HG03558 (cell line): Measurements from ENCODE around the gene ADAMTS18.

Source experiments
- ATAC-seq: cut with Tn5 transposase; IDR thresholded peaks from one replicate; pipeline ENCODE4 v1.9.1; 2021; ENCODE audit warnings: moderate number of reproducible peaks; ENCODE audit not compliant: unreplicated experiment; ENCODE audit errors: extremely low read depth

Gene ADAMTS18

DNA sequence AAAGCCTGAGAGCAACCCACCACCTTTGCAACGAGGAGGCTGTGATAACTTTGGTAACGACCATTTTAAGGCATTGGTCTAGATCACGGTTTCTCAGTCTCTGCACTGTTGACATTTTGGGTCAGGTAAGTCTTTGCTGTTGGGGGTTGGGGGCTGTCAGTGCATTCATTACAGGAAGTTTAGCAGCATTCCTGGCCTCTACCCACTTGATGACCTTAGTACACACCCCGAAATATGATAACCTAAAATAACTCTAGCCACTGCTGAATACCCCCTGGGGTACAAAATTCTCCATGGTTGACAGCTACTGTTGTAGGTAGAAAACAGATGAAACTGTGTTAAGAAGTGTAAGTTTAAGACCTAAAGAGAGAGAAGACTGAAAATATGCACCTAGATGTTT is 36.3 kb downstream of the ADAMTS18 start:
- ATAC-seq = no peak

DNA sequence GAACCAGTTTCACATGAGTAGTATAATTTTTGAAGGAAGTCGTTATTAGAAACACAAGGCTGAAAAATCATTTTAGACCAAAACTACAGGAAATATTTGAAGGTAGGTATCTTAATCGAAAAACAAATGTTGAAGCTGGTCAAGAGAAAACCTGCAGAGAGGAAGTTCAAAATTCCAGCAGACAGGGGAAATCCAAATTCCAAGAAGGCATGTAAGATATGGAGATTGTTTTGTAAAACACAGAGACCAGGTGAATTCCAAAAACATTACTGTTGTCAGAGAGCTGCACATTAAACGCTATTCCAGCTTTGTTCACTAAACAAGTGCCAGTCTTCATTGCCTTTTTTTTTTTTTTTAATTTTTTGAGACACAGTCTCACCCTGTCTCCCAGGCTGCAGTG is 38.4 kb downstream of the ADAMTS18 start:
- ATAC-seq = no peak

GRCh38 chr16:77394699-77395098 is 40.1 kb downstream of the ADAMTS18 start:
- ATAC-seq = no peak

GRCh38 chr16:77393955-77394354 is 40.9 kb downstream of the ADAMTS18 start:
- ATAC-seq = no peak

DNA sequence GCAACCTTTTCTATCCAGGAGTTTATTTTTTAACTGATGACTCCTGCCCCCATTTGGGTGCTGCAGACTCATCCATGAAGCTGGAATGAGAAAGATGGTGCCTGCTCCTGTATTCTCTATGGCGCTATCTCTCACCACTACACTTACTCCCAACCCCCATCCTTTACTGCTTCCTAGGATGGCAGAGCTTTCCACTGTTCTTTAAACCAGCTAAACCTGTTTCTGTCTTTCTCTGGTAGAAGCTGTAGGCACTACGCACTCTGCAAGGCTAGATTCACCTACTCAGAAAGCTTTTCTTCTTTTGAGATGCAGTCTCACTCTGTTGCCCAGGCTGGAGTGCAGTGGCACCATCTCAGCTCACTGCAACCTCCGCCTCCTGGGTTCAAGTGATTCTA is 47.0 kb downstream of the ADAMTS18 start:
- no peak for ATAC-seq

DNA sequence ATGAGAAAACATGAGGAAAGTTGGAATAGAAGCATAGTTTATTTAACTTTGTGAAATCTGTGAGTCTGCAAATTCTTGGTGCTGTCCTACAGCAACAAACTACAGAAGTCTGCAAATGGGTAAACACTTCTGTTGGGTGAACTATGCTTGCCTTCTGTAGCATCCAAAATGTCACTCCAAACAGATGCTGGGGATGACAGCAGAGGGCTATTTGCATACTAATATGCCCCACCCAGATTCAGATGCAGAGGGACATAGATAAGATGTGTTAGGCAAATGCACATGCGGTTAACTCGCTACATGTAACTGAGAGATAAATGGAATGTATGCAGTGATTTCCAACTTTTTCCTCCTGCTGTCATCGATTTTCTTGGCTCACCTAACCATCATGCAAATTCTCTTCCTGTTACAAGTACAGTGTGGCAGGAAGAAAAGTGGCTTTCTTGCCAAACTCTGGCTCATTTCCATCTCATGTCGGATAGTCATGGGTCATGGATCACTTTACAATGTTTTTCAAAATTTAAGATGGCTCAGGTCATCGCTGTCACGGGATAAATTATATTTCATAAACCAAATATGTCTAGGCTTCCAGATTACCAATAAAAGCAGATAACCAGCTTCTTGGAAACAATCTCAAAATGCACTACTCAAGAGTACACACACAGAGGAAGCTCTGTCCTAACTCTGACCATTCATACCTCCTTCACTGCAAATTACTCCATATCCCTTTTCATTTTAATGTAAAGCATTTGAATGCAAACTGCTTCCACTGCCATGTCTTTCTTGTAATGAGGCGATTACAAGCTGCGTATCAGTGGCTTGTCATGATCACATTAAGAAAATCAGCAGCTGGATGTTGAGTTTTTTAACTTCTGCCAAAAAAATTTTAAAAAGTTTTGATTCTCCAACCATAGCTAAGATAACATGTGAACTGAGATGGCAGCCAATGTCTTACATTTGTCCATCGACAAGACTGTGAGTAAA is 47.7 kb downstream of the ADAMTS18 start:
- no peak for ATAC-seq

GRCh38 chr16:77385481-77385880 is 49.4 kb downstream of the ADAMTS18 start:
- no peak for ATAC-seq

DNA sequence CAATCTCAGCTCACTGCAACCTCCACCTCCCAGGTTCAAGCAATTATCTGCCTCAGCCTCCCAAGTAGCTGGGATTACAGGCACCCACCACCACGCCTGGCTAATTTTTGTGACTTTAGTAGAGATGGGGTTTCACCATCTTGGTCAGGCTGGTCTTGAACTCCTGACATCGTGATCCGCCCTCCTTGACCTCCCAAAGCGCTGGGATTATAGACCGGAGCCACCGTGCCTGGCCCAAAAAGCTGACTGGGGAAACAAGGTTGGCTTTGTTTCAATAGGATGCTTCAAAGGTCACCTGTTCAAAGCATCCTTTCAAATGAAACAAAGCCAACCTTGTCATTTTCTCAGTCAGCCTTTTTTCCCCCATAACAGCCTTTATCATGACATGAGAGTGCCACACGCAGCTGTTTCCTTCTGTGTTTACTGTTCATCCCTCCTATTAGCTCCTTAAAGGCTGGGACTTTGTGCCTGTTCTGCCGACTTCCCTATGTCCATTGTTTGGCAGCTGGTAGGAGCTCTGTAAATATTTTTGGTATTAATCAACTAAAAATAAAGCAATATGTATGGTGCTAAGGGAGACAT is 51.1 kb downstream of the ADAMTS18 start:
- no peak for ATAC-seq

- no peak for ATAC-seq
These were observed 58.5 kb downstream of the ADAMTS18 start for GRCh38 chr16:77376358-77376757.

- ATAC-seq = no peak
These were observed 59.4 kb downstream of the ADAMTS18 start for GRCh38 chr16:77375396-77375795.

DNA sequence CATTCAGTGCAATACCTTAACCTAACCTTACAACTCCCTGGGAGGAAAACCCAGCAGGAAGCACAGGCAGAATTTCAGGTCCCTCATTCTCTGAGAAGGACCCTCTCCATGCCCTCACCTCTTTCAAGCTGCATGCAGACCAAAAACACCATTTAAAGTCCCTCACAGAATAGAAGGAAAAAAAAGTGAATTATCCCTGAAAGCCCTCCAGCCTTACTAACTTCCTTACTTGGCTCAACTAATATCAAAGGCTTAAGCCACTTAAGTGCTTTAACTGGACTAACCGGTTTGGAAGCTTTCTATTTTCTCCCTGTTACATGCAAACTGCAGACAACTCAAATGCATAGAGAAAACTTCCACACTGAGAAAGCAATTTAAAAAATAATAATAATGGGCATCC is 60.5 kb downstream of the ADAMTS18 start:
- no peak for ATAC-seq

- ATAC-seq = no peak
These were observed 61.1 kb downstream of the ADAMTS18 start for GRCh38 chr16:77373726-77374125.

DNA sequence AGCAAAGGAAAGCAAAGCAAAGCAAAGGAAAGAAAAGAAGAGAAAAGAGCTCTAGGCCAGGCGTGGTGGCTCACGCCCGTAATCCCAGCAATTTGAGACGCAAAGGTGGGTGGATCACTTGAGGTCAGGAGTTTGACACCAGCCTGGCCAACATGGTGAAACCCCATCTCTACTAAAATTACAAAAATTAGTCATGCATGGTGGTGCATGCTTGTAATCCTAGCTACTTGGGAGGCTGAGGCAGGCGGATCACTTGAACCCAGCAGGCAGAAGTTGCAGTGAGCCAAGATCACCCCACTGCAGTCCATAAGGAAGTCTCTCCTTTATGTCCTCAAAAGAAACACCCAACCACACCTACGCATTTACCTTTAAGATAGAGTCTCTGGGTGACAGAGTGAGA is 70.1 kb downstream of the ADAMTS18 start:
- ATAC-seq = no peak

DNA sequence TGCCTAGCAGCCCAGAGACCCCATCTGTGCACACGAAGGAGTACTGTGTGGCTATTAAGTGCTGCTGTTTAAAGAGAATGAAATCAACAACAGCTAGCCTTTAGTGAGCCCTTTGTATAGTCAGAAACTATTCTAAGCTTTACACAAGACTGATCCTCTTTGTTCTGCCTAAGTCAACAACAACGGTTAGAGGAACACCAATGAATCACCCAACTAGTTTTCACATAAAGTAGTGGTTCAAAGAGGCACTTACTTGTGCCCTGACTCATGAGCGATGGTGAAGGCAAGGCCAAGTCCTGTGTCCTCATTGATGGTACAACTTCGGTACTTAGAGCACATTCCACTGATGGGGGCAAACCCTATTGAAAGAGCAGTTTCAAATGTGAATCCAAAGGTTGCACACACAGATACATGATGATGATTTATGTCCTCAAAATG is 75.8 kb downstream of the ADAMTS18 start:
- no peak for ATAC-seq

DNA sequence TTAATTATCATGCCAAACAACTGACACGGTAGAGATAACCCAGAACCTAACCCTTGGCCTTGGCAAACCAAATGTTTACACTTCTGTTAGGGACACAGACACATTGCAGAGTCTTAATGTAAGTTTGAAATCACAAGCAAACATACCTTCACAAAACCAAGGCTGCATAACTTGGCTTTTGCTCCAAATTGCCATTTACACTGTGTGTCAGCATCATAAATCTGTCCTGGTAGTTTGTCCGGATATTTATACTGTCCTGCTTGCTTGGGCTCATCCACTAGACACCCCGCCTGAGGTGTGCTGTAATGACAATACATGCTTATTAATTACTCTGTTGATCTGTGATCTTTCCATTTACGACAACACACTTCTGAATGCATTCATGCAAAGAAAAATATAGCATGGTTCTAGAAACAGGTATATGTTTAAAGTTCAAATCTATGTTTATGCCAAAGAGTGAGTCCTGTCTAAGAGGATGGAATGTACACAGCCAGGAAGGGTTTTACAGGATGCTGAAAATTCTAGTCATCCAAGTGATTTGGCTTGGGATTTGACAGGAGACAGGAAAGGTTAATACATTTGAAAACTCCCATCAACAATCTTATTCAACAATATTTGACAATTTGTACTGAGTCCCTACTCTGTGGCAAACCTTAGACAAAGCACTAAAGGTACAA is 81.1 kb downstream of the ADAMTS18 start:
- no peak for ATAC-seq

DNA sequence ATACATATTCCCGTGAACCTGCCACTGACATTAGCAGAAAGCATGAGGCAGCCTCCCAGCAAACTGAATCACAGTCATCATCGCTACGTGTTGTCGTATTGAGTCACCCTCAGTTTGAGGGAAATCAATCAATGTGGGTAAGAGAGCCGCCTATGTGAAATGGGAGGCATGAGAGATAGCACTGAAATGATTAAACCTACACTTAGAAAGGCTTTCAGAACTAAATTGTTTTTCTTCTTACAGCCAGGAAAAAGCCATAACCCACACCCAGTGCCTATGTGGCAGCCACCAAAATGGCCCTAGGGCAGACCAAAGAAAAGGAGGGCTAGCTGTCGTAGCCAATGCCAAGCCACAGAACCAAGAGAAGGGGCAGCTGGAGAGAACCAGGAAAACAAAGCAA is 90.5 kb downstream of the ADAMTS18 start:
- ATAC-seq = no peak

DNA sequence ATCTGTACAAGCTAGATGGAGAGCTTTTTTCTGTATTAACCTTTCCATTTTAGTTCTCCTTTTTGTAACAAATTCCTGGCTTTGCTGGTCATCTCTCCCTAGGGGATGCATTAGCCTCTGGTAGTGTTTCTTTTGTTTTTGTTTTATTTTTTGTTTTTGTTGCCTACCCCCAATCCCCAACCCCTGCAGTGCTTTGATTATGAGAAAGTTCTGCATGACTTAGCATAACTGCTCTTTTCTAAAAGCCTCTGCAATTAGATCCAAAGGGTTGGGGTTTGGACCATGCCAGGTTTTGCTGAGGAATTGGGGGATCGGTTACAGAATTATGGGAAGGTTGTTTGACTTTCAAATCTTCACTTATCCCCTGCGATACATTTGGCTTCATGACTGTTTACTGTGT is 98.2 kb downstream of the ADAMTS18 start:
- ATAC-seq = no peak

DNA sequence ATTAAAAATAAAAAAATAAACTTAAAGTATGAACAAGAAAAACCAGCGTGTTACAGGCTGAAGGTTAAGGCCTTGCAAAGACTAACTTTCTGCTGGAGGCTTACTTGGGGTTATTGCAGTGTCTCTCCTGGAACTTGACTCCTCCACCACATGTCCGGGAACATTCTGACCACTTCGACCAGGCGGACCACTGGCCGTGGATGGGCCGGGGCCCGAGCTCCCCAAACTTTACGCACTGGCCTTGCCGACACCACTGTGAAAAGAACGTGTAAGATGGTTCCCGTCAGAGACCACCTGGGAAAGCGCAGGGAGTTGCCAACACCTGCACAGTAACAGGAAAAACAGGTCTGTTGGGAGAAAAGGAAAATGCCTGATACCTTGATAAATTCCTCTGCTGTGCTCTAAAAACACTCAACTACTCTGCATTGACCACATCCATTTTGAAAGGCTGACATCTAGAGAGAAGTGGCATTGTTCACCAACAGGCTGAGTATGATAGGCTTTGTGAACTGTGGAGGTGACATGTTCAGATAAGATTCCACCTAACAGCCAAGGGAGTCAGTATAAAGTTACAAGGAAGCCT is 99.1 kb downstream of the ADAMTS18 start:
- ATAC-seq = no peak

GRCh38 chr16:77332792-77333191 is 102.0 kb downstream of the ADAMTS18 start:
- ATAC-seq = no peak

- ATAC-seq = no peak
These were observed 102.8 kb downstream of the ADAMTS18 start for GRCh38 chr16:77331802-77332586.
